AG10803 (cell line): Measurements from ENCODE around the gene ERBB2.
"Not testable (repeated sequence)": the region's sequence is repeated elsewhere in the genome, so short reads cannot be mapped to it uniquely, and the experiment has no call there.

Experiments used
- DNase-seq: peaks from one replicate; pipeline ENCODE4 v3.0.0; 2010; ENCODE audit warnings: low read depth
- H3K4me3 ChIP-seq: 2 replicates; pipeline ENCODE4 v1.5.1; 2011; ENCODE audit warnings: mild to moderate bottlenecking, low read length, control low read depth
- CTCF ChIP-seq: conservative IDR thresholded peaks from 2 replicates; pipeline ENCODE4 v1.5.1; 2011; ENCODE audit warnings: mild to moderate bottlenecking, low read length, control low read depth, inconsistent platforms

ERBB2 gene

GRCh38 chr17:39722965-39723848, 23.3 kb downstream of the ERBB2 start:
- H3K4me3 ChIP-seq = no peak overlapping the region
- no peak for DNase-seq
- TF ChIP-seq CTCF = no peak

GRCh38 chr17:39724731-39725130, 24.9 kb downstream of the ERBB2 start:
- no peak for TF ChIP-seq CTCF
- no peak for DNase-seq
- H3K4me3 ChIP-seq = no peak overlapping the region

DNA sequence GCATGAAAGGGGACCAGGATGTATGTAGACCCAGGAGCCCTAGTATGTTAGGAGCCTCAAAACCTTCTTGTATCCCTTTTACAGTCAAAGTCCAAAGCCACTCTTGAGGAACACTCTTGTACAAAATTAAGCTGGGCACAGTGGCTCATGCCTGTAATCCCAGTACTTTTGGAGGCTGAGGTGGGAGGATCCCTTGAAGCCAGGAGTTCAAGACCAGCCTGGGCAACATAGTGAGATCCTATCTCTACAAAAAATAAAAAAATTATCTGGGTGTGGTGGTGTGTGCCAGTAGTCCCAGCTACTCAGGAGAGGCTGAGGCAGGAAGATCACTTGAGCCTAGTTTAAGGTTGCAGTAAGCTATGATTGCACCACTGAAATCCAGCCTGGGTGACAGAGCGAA, 26.1 kb downstream of the ERBB2 start:
- not testable (repeated sequence) for DNase-seq, H3K4me3 ChIP-seq

- no peak for TF ChIP-seq CTCF
- DNase-seq = no peak
- no peak overlapping the region for H3K4me3 ChIP-seq
Observed at GRCh38 chr17:39726617-39727016, 26.8 kb downstream of the ERBB2 start.

GRCh38 chr17:39727556-39727955, 27.7 kb downstream of the ERBB2 start:
- H3K4me3 ChIP-seq = no peak overlapping the region
- no peak for DNase-seq
- no peak for TF ChIP-seq CTCF

DNA sequence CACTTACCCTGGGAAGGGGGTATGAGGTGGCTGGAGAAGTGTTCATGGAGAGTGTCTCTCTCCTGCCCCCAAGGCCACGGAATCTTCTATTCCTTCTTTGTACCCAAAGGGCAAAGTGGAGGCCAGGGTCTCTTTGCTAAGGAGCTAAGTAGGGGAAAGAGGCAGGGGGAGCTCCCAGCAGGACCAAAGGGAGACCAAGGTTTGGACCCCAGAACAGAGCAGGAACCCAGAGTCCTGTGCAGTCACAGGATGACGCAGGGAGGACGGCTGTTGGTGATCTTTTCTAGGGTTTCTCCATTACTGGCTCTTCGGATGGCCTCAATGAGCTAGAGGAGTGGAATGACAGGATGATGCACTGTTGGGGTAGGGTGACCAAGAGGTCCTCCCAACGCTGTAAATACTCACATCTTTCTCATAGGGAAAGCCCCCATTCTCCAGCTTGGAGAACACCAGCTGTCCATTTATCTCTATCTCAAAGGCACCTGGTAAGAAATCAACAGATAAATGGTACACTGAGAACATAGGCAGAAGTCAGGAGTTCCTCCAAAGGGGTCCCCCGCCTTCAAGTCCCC, 29.5 kb downstream of the ERBB2 start:
- no peak for TF ChIP-seq CTCF
- peak overlapping the region; percentile 90 for H3K4me3 ChIP-seq
- no peak for DNase-seq

DNA sequence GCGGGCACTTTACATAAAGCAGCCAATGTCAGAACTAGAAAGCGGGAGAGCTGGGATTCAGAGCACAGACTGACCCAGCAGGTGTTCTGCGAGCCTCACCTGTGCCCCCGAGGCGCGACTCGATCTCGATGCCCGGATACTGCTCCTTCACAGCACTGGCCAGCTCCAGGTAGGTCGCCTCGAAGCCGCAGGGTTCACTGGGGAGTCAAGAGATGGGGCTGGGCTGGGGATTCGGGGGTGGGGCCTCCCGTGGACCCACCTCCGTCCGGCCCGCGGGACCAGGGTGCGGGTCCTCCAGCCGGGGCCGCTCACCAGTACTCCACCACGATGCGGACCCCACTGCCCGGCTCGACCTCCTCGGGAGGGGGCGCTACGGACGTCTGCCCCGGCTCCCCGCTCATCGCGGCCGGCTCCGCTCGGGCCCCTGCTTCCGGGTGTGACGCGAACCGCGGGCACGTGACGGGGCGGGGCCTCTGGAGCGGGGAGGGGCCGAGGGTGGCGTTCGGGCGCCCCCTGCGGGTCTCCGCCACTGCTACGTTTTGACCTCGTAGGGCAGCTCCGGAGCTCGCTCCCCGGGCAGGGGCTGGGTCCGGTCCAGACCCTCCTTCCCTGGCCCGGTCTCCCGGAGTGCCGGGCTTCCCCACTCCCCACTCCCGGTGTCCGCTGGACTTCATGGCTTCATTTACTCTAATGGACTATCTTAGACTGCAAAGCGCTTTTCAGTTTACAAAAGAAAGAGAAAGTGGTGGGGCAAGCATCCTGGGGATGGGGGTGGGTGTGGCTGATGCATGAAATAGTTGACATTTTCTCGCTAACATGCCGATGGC, 30.4 kb downstream of the ERBB2 start, which contains the start of gene MIEN1:
TSS of gene MIEN1 (minus strand) at position 438 of the 827 bp plus-strand sequence. CDS start at position 401, 37 bp downstream.
- peak within 1 kb of the TSS; percentile 90 for H3K4me3 ChIP-seq
- DNase-seq = peak; percentile 75
- peak; percentile 62 for TF ChIP-seq CTCF
